H1 (cell line): Measurements from ENCODE around the gene SEC63. TPM values are rescaled to one million over a fixed set of nuclear protein-coding genes. Genes with fewer than 3 reads are reported as not detected.

Source experiments
- CTCF ChIA-PET: fragments of 300-600 bp; sonication (Branson Sonifier 250); formaldehyde crosslinking; loops from one replicate; lab custom pipeline; 2021; ENCODE audit not compliant: partially characterized antibody; lab: Charles Lee
- POLR2A ChIA-PET: fragments of 300-600 bp; sonication (Branson Sonifier 250); formaldehyde crosslinking; loops from one replicate; lab custom pipeline; 2021; ENCODE audit warnings: inconsistent platforms; ENCODE audit not compliant: partially characterized antibody; lab: Charles Lee
- DNase-seq, 2 experiments: peaks; one replicate each; pipeline versions ENCODE4 v3.0.0 to v3.0.0-alpha.2; 2010 to 2022; ENCODE audit warnings: low spot score in 2 of 2, low read depth in 1 of 2, mixed read lengths in 1 of 2
- FAIRE-seq: peaks from 2 replicates; lab custom pipeline; 2011; peaks lifted over from hg19 to GRCh38; lab: Jason Lieb, UNC
- H2AFZ ChIP-seq: 2 replicates; pipeline ENCODE4 v1.8.1; 2012; ENCODE audit warnings: low read length, inconsistent platforms
- H2AK5ac ChIP-seq: 2 replicates; pipeline ENCODE4 v1.6.1; 2013; ENCODE audit warnings: low read depth, low read length
- H2BK120ac ChIP-seq: replicated peaks from 2 replicates; pipeline ENCODE3; 2013; ENCODE audit warnings: low read depth, low read length, inconsistent platforms
- H2BK12ac ChIP-seq: 2 replicates; pipeline ENCODE4 v1.6.1; 2013; ENCODE audit warnings: low read depth, low read length
- H2BK15ac ChIP-seq: 2 replicates; pipeline ENCODE4 v1.6.1; 2013; ENCODE audit warnings: low read length
- H2BK20ac ChIP-seq: 2 replicates; pipeline ENCODE4 v1.6.1; 2013; ENCODE audit warnings: low read length
- H2BK5ac ChIP-seq: 2 replicates; pipeline ENCODE4 v1.6.1; 2013; ENCODE audit warnings: low read depth, low read length
- H3K14ac ChIP-seq: 2 replicates; pipeline ENCODE4 v1.6.1; 2013; ENCODE audit warnings: inconsistent platforms; ENCODE audit not compliant: insufficient read length
- H3K18ac ChIP-seq: 2 replicates; pipeline ENCODE4 v1.6.1; 2013; ENCODE audit warnings: low read length; ENCODE audit errors: extremely low read depth
- H3K23ac ChIP-seq: 2 replicates; pipeline ENCODE4 v1.6.1; 2013; ENCODE audit warnings: inconsistent platforms; ENCODE audit not compliant: insufficient read length
- H3K23me2 ChIP-seq: 2 replicates; pipeline ENCODE4 v1.6.1; 2013; ENCODE audit warnings: low read depth, low read length
- H3K27ac ChIP-seq: 2 replicates; pipeline ENCODE4 v1.6.1; 2011; ENCODE audit warnings: low read depth, low read length, inconsistent platforms
- H3K27me3 ChIP-seq, 4 experiments: replicated peaks in 1 of 4; 1 replicate in 1 of 4; 2 replicates in 3 of 4; pipeline versions ENCODE4 v1.6.1 to v1.8.1; 2011 to 2013; ENCODE audit warnings: low read length in 3 of 4, mild to moderate bottlenecking in 3 of 4, inconsistent platforms in 2 of 4, mixed read lengths in 2 of 4, moderate library complexity in 1 of 4; ENCODE audit not compliant: control insufficient read depth in 3 of 4, insufficient read depth in 3 of 4; ENCODE audit errors: extremely low read depth in 1 of 4
- H3K36me3 ChIP-seq, 4 experiments: 2 replicates each; pipeline versions ENCODE4 v1.6.1 to v1.8.1; 2011 to 2013; ENCODE audit warnings: mild to moderate bottlenecking in 4 of 4, low read length in 3 of 4, moderate library complexity in 2 of 4, control low read depth in 1 of 4, inconsistent platforms in 1 of 4; ENCODE audit not compliant: insufficient read depth in 4 of 4, control insufficient read depth in 2 of 4
- H3K4ac ChIP-seq: replicated peaks from 2 replicates; pipeline ENCODE3; 2013; ENCODE audit warnings: low read length, low read depth, mixed read lengths, inconsistent platforms; ENCODE audit not compliant: insufficient read length
- H3K4me1 ChIP-seq, 4 experiments: replicated peaks in 1 of 4; 1 replicate in 1 of 4; 2 replicates in 3 of 4; pipeline versions ENCODE4 v1.6.1 to v1.8.1; 2011 to 2013; ENCODE audit warnings: low read length in 3 of 4, inconsistent platforms in 2 of 4, mixed read lengths in 1 of 4; ENCODE audit not compliant: insufficient read depth in 4 of 4, control insufficient read depth in 3 of 4
- H3K4me2 ChIP-seq, 2 experiments: 2 replicates each; pipeline versions ENCODE4 v1.6.1 to v1.8.1; 2011 to 2013; ENCODE audit warnings: low read depth in 2 of 2, low read length in 2 of 2, control low read depth in 1 of 2, inconsistent platforms in 1 of 2, mild to moderate bottlenecking in 1 of 2; ENCODE audit not compliant: insufficient read depth in 1 of 2
- H3K4me3 ChIP-seq, 4 experiments: fragments of 200-600, 300-600 bp in 1 of 4; sonication (generic), shearing (Covaris generic), sonication (Bioruptor Twin) in 1 of 4; 2 replicates each; pipeline versions ENCODE4 v1.5.1 to v1.8.1; 2011 to 2016; ENCODE audit warnings: low read length in 4 of 4, low read depth in 3 of 4, control low read depth in 2 of 4, inconsistent platforms in 2 of 4, mild to moderate bottlenecking in 2 of 4, mixed read lengths in 1 of 4, moderate library complexity in 1 of 4; ENCODE audit not compliant: insufficient read depth in 2 of 4; ENCODE audit errors: extremely low read depth in 1 of 4
- H3K56ac ChIP-seq: replicated peaks from 2 replicates; pipeline ENCODE3; 2013; ENCODE audit warnings: low read depth, mild to moderate bottlenecking, mixed read lengths, low read length, inconsistent platforms; ENCODE audit not compliant: insufficient read length
- H3K79me1 ChIP-seq: 2 replicates; pipeline ENCODE4 v1.6.1; 2013; ENCODE audit warnings: low read depth, low read length, control low read depth
- H3K79me2 ChIP-seq, 2 experiments: 2 replicates each; pipeline versions ENCODE4 v1.6.1 to v1.8.1; 2012 to 2013; ENCODE audit warnings: low read length in 2 of 2, mild to moderate bottlenecking in 2 of 2, inconsistent platforms in 1 of 2; ENCODE audit not compliant: insufficient read depth in 2 of 2, control insufficient read depth in 1 of 2
- H3K9ac ChIP-seq, 4 experiments: replicated peaks in 1 of 4; 1 replicate in 1 of 4; 2 replicates in 3 of 4; pipeline versions ENCODE4 v1.6.1 to v1.8.1; 2011 to 2013; ENCODE audit warnings: low read depth in 3 of 4, low read length in 3 of 4, control low read depth in 2 of 4, mild to moderate bottlenecking in 2 of 4, moderate library complexity in 2 of 4, inconsistent platforms in 1 of 4; ENCODE audit errors: extremely low read depth in 1 of 4
- H3K9me3 ChIP-seq, 2 experiments: 2 replicates each; pipeline versions ENCODE4 v1.6.1 to v1.8.1; 2012 to 2013; ENCODE audit warnings: mild to moderate bottlenecking in 2 of 2, moderate library complexity in 2 of 2, control low read depth in 1 of 2, inconsistent platforms in 1 of 2, low read depth in 1 of 2, low read length in 1 of 2, mixed read lengths in 1 of 2; ENCODE audit not compliant: insufficient read depth in 2 of 2
- H4K20me1 ChIP-seq, 2 experiments: replicated peaks in 1 of 2; 2 replicates each; pipeline versions ENCODE3 to v1.8.1; 2011 to 2013; ENCODE audit warnings: inconsistent platforms in 2 of 2, low read length in 2 of 2, mild to moderate bottlenecking in 1 of 2; ENCODE audit not compliant: insufficient read depth in 2 of 2, control insufficient read depth in 1 of 2
- H4K5ac ChIP-seq: 2 replicates; pipeline ENCODE4 v1.6.1; 2013; ENCODE audit warnings: low read length, low read depth, mixed read lengths, inconsistent platforms; ENCODE audit not compliant: insufficient read length
- H4K8ac ChIP-seq: 2 replicates; pipeline ENCODE4 v1.8.0; 2013; ENCODE audit warnings: mild to moderate bottlenecking, moderate library complexity, low read length, inconsistent platforms; ENCODE audit not compliant: insufficient read depth; ENCODE audit errors: extremely low read depth
- H4K91ac ChIP-seq: replicated peaks from 2 replicates; pipeline ENCODE3; 2013; ENCODE audit warnings: low read length, mixed read lengths, inconsistent platforms; ENCODE audit not compliant: insufficient read length
- ATF3 ChIP-seq: IDR thresholded peaks from 2 replicates; pipeline ENCODE4 v1.6.1; 2011; ENCODE audit warnings: low read depth, mild to moderate bottlenecking, low read length; ENCODE audit not compliant: insufficient read depth
- CBX5 ChIP-seq: fragments of 300-800, 300-1000 bp; sonication (generic); IDR thresholded peaks from 2 replicates; pipeline ENCODE4 v1.7.1; 2016; ENCODE audit warnings: antibody characterized with exemption, low read length, low read depth
- CHD1 ChIP-seq: IDR thresholded peaks from 2 replicates; pipeline ENCODE4 v1.6.1; 2012; ENCODE audit warnings: low read depth, low read length, improper control_type of control experiment
- CREB1 ChIP-seq: IDR thresholded peaks from 2 replicates; pipeline ENCODE4 v1.6.1; 2012; ENCODE audit warnings: inconsistent platforms
- EP300 ChIP-seq, 2 experiments: IDR thresholded peaks; 1 replicate in 1 of 2; 2 replicates in 1 of 2; pipeline ENCODE4 v1.6.1; 2011 to 2012; ENCODE audit warnings: low read depth in 2 of 2, low read length in 2 of 2, mild to moderate bottlenecking in 2 of 2, borderline replicate concordance in 1 of 2, inconsistent platforms in 1 of 2, moderate library complexity in 1 of 2
- MAFK ChIP-seq: IDR thresholded peaks from 2 replicates; pipeline ENCODE4 v1.6.1; 2012; ENCODE audit warnings: low read depth, mild to moderate bottlenecking, improper control_type of control experiment, low read length
- NRF1 ChIP-seq: IDR thresholded peaks from 2 replicates; pipeline ENCODE4 v1.6.1; 2011; ENCODE audit warnings: mild to moderate bottlenecking, low read depth, low read length, improper control_type of control experiment
- POLR2A ChIP-seq, 2 experiments: IDR thresholded peaks; 1 replicate in 1 of 2; 2 replicates in 1 of 2; pipeline ENCODE4 v1.6.1; 2011; ENCODE audit warnings: low read depth in 2 of 2, low read length in 2 of 2, mild to moderate bottlenecking in 2 of 2; ENCODE audit errors: control extremely low read depth in 1 of 2
- RNF2 ChIP-seq: fragments of 200-900, 300-1000 bp; sonication (generic); IDR thresholded peaks from 2 replicates; pipeline ENCODE4 v1.7.1; 2016; ENCODE audit warnings: borderline replicate concordance, low read depth, mild to moderate bottlenecking, antibody characterized with exemption, low read length; ENCODE audit not compliant: poor library complexity, severe bottlenecking; ENCODE audit errors: missing control alignments
- RXRA ChIP-seq: IDR thresholded peaks from 2 replicates; pipeline ENCODE4 v1.6.1; 2011; ENCODE audit warnings: low read depth, mild to moderate bottlenecking, low read length, moderate library complexity; ENCODE audit not compliant: insufficient read depth
- TAF1 ChIP-seq: IDR thresholded peaks from 2 replicates; pipeline ENCODE4 v1.6.1; 2011; ENCODE audit warnings: mild to moderate bottlenecking, low read depth, low read length
- TAF7 ChIP-seq: optimal IDR thresholded peaks from 2 replicates; pipeline ENCODE3; 2011; ENCODE audit warnings: low read depth, mild to moderate bottlenecking, inconsistent platforms, low read length, moderate library complexity, borderline replicate concordance
- YY1 ChIP-seq: IDR thresholded peaks from 2 replicates; pipeline ENCODE4 v1.6.1; 2011; ENCODE audit warnings: low read depth, mild to moderate bottlenecking, low read length
- ZNF274 ChIP-seq: IDR thresholded peaks from 2 replicates; pipeline ENCODE4 v1.7.0; 2012; ENCODE audit warnings: low read length, borderline replicate concordance; ENCODE audit errors: extremely low read depth
- WGBS, 2 experiments: shearing (Covaris generic) in 1 of 2; methylation state at CpG; one replicate each; pipeline versions ENCODE4 v1.1.6 to v1.1.7; 2013 to 2015; ENCODE audit warnings: low lambda C conversion rate in 2 of 2, mixed read lengths in 2 of 2, inconsistent platforms in 1 of 2, low coverage in 1 of 2, missing lambda C conversion rate in 1 of 2; ENCODE audit not compliant: insufficient replicate concordance in 2 of 2, insufficient coverage in 1 of 2, insufficient read length in 1 of 2; ENCODE audit errors: extremely low coverage in 1 of 2, missing lambda C conversion rate in 1 of 2; 5-methylcytosine and 5-hydroxymethylcytosine counted together
- polyA plus RNA-seq, 7 experiments: library from polyadenylated mRNA; depleted of rRNA in 3 of 7; stranded (reverse) in 5 of 7; unstranded in 2 of 7; fragments of >200 nt in 5 of 7; fragments of 200-250 nt in 2 of 7; gene quantifications; 1 replicate in 5 of 7; 2 replicates in 1 of 7; 4 replicates in 1 of 7; pipeline versions ENCODE4 v1.2.1 to v1.2.3, GENCODE V29; 2011 to 2013; ENCODE audit warnings: missing spikeins in 2 of 7, mixed read lengths in 2 of 7
- total RNA-seq: library from RNA; stranded (reverse); fragmentation: NEBNext Ultra II Directional; extraction: Animal tissue kit (Norgen Biotek cat#: 25700); gene quantifications from 2 replicates; pipeline ENCODE4 v1.2.1, GENCODE V29; 2021

The SEC63 gene
- total and polyA plus RNA-seq, 2 of the 8 experiments (the other 6 are each of a cell fraction or from before 2014, with no cell fraction given), result 17.3 to 121 TPM

GRCh38 chr6:107833136-107833535, 124.9 kb downstream of the SEC63 start:
- Histone ChIP-seq H3K36me3 (no peaks in the 10 kb centered on the region), H3K79me1 (no peaks in the 10 kb centered on the region), H3K23ac (no peak overlapping the region), H3K27me3 (no peaks in the 10 kb centered on the region), H3K79me2 (no peaks in the 10 kb centered on the region), H2AFZ (no peak overlapping the region), H3K27ac (no peak overlapping the region), H2AK5ac (no peak overlapping the region), H4K5ac (no peak overlapping the region), H3K4me2 (no peak overlapping the region), H2BK15ac (no peak overlapping the region), H3K14ac (no peak overlapping the region), H4K8ac (no peak overlapping the region), H4K20me1 (no peaks in the 10 kb centered on the region), H3K4ac (no peak overlapping the region), H3K9me3 (no peaks in the 10 kb centered on the region), H3K4me1 (no peaks in the 10 kb centered on the region; a peak in 3 of 7 replicates), H3K18ac (no peak overlapping the region), H2BK12ac (no peak overlapping the region), H3K9ac (no peak overlapping the region), H2BK120ac (no peak overlapping the region), H3K4me3 (no peak overlapping the region), H2BK20ac (no peak overlapping the region), H2BK5ac (no peak overlapping the region), H3K23me2 (no peaks in the 10 kb centered on the region), H4K91ac (no peak overlapping the region), H3K56ac (no peak overlapping the region)
- DNase-seq (no peak), FAIRE-seq (no peak)
- ChIA-PET CTCF (interaction anchor here (0.8 to 4.4 kb wide), 3 partner anchors 9 to 34 kb away, joined by 4 to 26 read pairs (median 5); no protein-coding TSS in a partner anchor), POLR2A (no interaction called here)
- WGBS, 2 experiments, result 96% methylated on average over 7 of the region's 7 CpGs; no CpG with 5 or more reads in 1 of the 2 experiments
- TF ChIP-seq EP300 (IDR thresholded peaks at IDR 0.05; ENCODE audit: borderline replicate concordance in 1 of 2, low read depth in 2 of 2, low read length in 2 of 2) (no peak), RNF2 (no peak), CBX5 (no peak), TAF7 (no peak), CHD1 (no peak), YY1 (no peak), MAFK (no peak), CREB1 (no peak), NRF1 (no peak), ATF3 (no peak), RXRA (no peak), POLR2A (IDR thresholded peaks at IDR 0.05; ENCODE audit: control extremely low read depth in 1 of 2, low read depth in 2 of 2, low read length in 2 of 2) (no peak), ZNF274 (no peak), TAF1 (no peak)
